AG04449 (cell line): ENCODE results near the gene TRAPPC5.
A peak's percentile ranks its signal among the peaks of the same experiment; 100 is the strongest.

Experiments used
- CTCF ChIA-PET: fragments of 350-600 bp; formaldehyde crosslinking; extraction: SDS; loops from one replicate; lab custom pipeline; 2021; ENCODE audit warnings: antibody characterized with exemption; lab: Yijun Ruan, JAX
- POLR2A ChIA-PET: fragments of 400-600, 350-600 bp; formaldehyde crosslinking; extraction: SDS; loops from one replicate; lab custom pipeline; 2020; ENCODE audit warnings: antibody characterized with exemption, inconsistent platforms; lab: Yijun Ruan, JAX
- DNase-seq: peaks from one replicate; pipeline ENCODE4 v3.0.0-alpha.2; 2010; ENCODE audit warnings: low read depth, low spot score
- H3K4me3 ChIP-seq: 2 replicates; pipeline ENCODE4 v1.5.1; 2011; ENCODE audit warnings: low read depth, mild to moderate bottlenecking, control low read depth, low read length
- CTCF ChIP-seq: IDR thresholded peaks from one replicate; pipeline ENCODE4 v1.5.1; 2011; ENCODE audit warnings: mild to moderate bottlenecking, moderate library complexity, low read length, control low read depth, inconsistent platforms; ENCODE audit not compliant: insufficient read depth; ENCODE audit errors: missing control alignments

TRAPPC5 gene

GRCh38 chr19:7661744-7662538 is 18.7 kb upstream of the TRAPPC5 start:
- no peak for DNase-seq
- POLR2A ChIA-PET = no interaction called here
- CTCF ChIA-PET = interaction anchor here (1.0 to 1.8 kb wide), 3 partner anchors 10 to 19 kb away, joined by 3 to 13 read pairs (median 12); partner anchors contain the start of gene TRAPPC5
- no peak overlapping the region for H3K4me3 ChIP-seq
- TF ChIP-seq CTCF = no peak

DNA sequence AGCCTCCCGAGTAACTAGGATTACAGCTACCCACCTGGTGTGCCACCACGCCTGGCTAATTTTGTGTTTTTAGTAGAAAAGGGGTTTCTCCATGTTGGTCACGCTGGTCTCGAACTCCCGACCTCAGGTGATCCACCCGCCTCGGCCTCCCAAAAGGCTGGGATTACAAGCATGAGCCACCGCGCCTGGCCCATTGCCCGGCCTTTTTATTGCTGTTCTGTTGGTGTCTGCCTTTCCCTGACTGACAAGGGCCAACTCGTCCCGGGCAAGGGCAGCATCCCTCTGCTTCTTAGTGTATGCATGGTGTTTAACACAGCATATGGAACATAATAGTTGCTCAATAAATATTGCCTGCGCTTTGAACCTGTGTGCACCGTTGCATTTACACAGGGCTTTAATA is 18.0 kb upstream of the TRAPPC5 start:
- no peak for DNase-seq
- no peak for TF ChIP-seq CTCF
- CTCF ChIA-PET = interaction anchor here (1.0 kb wide), 1 partner anchor 10 kb away, joined by 3 read pairs; no protein-coding TSS in a partner anchor
- POLR2A ChIA-PET = no interaction called here
- no peak overlapping the region for H3K4me3 ChIP-seq

GRCh38 chr19:7663706-7664105 is 16.9 kb upstream of the TRAPPC5 start:
- CTCF ChIA-PET = interaction anchor here (0.6 to 2.6 kb wide), 3 partner anchors 10 to 136 kb away, joined by 3 to 22 read pairs (median 7); no protein-coding TSS in a partner anchor
- no peak overlapping the region for H3K4me3 ChIP-seq
- DNase-seq = no peak
- POLR2A ChIA-PET = no interaction called here
- no peak for TF ChIP-seq CTCF

GRCh38 chr19:7665076-7665475 is 15.6 kb upstream of the TRAPPC5 start:
- CTCF ChIA-PET = interaction anchor here (1.4 to 3.2 kb wide), 3 partner anchors 13 to 135 kb away, joined by 7 to 22 read pairs (median 13); partner anchors contain the start of gene TRAPPC5
- TF ChIP-seq CTCF = no peak
- POLR2A ChIA-PET = interaction anchor here (0.7 kb wide), 1 partner anchor 92 kb away, joined by 3 read pairs; no protein-coding TSS in a partner anchor
- H3K4me3 ChIP-seq = no peak overlapping the region
- DNase-seq = peak; percentile 37

- ChIA-PET POLR2A (no interaction called here), CTCF (interaction anchor here (1.7 to 7.7 kb wide), 3 partner anchors 10 to 16 kb away, joined by 3 to 47 read pairs (median 33); partner anchors contain the start of gene TRAPPC5)
- no peak within 1 kb of the TSS for H3K4me3 ChIP-seq
- no peak for TF ChIP-seq CTCF
- DNase-seq = no peak
Observed at GRCh38 chr19:7668842-7669241, 11.8 kb upstream of the TRAPPC5 start, which contains the start of gene RETN. RETN (plus strand) TSS chr19:7669049; CDS start chr19:7669327, 278 bp downstream.

- no peak for DNase-seq
- ChIA-PET CTCF (interaction anchor here (4.8 to 7.7 kb wide), 2 partner anchors 11 to 17 kb away, joined by 33 to 47 read pairs; partner anchors contain the start of gene TRAPPC5), POLR2A (no interaction called here)
- no peak for TF ChIP-seq CTCF
- no peak overlapping the region for H3K4me3 ChIP-seq
Observed at GRCh38 chr19:7669641-7670040, 11.0 kb upstream of the TRAPPC5 start.
